Rectal smooth muscle tissue (tissue), 1 donor: ENCODE measurements around the gene MLXIPL.
A peak's percentile ranks its signal among the peaks of the same experiment; 100 is the strongest.
"Not testable (repeated sequence)": the region's sequence is repeated elsewhere in the genome, so short reads cannot be mapped to it uniquely, and the experiment has no call there.

Experiments
- H3K27ac ChIP-seq: one replicate; pipeline ENCODE4 v1.7.0; 2013; ENCODE audit warnings: low read depth, low read length, inconsistent platforms
- H3K27me3 ChIP-seq: one replicate; pipeline ENCODE4 v1.7.0; 2013; ENCODE audit warnings: low read length; ENCODE audit not compliant: control insufficient read depth, insufficient read depth
- H3K36me3 ChIP-seq: one replicate; pipeline ENCODE4 v1.7.0; 2013; ENCODE audit warnings: low read length; ENCODE audit not compliant: control insufficient read depth, insufficient read depth
- H3K4me1 ChIP-seq: one replicate; pipeline ENCODE4 v1.7.0; 2013; ENCODE audit warnings: low read length; ENCODE audit not compliant: control insufficient read depth, insufficient read depth
- H3K4me3 ChIP-seq: one replicate; pipeline ENCODE4 v1.7.0; 2013; ENCODE audit warnings: low read length
- H3K9ac ChIP-seq: one replicate; pipeline ENCODE4 v1.7.0; 2013; ENCODE audit warnings: low read length

The MLXIPL gene

DNA sequence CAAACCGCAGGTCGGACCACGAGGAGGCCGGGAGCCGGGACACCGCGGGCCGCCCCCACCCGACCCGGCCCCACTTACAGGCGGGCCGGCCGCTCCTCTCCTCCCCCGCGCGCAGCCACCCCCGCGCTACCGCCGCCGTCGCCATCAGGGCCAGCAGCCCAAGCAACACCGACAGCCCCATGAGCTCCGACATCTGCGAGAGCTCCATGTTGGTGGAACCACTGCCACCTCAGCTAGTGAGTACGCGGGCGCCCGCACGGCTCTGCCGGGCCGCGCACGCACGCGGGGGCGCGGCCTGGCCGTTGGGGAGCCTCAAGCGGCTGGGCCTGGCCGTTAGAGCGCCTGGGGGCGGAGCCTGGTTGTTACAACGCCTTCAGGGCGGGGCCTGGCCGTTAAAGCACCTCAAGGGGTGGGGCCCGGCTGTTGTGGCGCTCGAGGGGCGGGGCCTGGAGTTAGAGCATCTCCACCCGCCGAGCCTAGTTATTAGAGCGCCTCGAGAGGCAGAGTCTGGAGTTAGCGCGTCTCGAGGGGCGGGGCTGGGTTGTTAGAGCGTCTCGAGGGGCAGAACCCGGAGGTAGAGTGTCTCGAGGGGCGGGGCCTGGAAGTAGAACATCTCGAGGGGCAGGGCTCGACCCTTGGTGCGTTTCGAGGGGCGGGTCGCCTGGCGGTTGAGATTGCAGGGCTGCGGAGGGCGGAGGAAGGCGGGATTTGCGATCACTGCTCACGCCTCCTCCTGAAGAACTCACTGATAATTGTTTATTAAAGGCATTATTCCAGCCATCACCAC is 45.8 kb downstream of the MLXIPL start, which contains the start of gene TBL2:
TSS of gene TBL2 (minus strand) at position 238 of the 787 bp plus-strand sequence. CDS start at position 208, 30 bp downstream.
- Histone ChIP-seq H3K27ac (peak within 1 kb of the TSS; percentile 75), H3K9ac (peak within 1 kb of the TSS; percentile 90), H3K4me1 (peaks cover 3% of the 10 kb centered on the region)

DNA sequence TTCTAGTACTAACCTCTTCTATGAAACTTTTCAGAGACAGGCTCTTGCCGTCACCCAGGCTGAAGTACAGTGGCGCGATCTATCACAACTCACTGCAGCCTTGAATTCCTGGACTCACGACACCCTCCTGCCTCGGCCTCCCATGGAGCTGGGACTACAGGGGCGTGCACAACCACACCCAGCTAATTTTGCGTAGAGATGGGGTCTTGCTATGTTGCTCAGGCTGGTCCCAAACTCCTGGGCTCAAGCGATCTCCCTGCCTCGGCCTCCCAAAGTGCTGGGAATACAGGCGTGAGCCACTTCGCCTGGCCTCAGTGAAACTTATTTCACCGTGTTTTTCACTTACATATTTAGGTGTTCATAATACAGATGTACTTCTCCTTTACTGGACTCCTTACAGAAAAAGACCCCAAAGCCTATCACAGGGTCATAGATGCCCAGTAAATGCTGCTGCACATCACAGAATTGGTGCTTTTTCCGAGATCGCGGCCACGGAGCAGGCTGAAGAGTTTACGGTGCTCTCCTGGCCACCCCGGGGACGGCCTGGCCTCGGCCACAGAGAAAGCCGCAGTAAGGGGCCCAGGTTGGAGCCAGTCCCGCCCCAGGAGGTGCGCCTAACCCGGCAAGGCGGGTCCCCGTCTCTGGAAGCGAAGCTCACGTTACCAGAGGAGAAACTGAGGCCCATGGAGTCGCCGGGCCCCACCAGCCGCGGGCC is 46.5 kb downstream of the MLXIPL start:
- Histone ChIP-seq H3K27ac (peak overlapping the region; percentile 75), H3K4me3 (peak overlapping the region; percentile 88), H3K4me1 (peaks cover 3% of the 10 kb centered on the region), H3K27me3 (no peaks in the 10 kb centered on the region), H3K36me3 (peaks cover 19% of the 10 kb centered on the region), H3K9ac (peak overlapping the region; percentile 90)

More for the DNA sequence above, 45.8 kb downstream of the MLXIPL start, which contains the start of gene TBL2:
- peak within 1 kb of the TSS; percentile 88 for H3K4me3 ChIP-seq
- H3K36me3 ChIP-seq: peaks cover 11% of the 10 kb centered on the region
- H3K27me3 ChIP-seq: no peaks in the 10 kb centered on the region

GRCh38 chr7:73573791-73574190 is 50.5 kb downstream of the MLXIPL start:
- Histone ChIP-seq H3K27me3 (no peaks in the 10 kb centered on the region), H3K4me3 (no peak overlapping the region), H3K36me3 (peaks cover 41% of the 10 kb centered on the region), H3K4me1 (peaks cover 3% of the 10 kb centered on the region), H3K27ac (no peak overlapping the region), H3K9ac (no peak overlapping the region)

DNA sequence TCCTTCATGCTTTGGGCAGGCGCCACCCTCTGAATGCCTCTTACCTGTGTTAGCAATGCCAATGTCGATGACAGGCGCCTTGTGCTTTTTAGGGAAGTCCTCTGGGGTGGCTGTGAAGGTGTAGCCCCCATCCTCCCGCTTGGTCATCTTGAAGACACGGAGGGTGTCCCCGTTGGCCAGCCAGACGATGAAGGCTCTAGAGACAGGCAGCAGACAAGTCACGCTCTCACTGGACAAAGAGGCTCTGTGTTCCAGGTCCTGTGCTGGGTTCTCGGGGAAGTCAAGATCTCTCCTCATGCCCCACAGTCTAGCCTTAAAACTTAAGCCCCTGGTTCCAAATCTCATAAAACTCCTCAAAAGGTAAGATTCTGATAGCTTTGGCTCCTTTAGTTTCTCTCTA is 51.0 kb downstream of the MLXIPL start:
- H3K36me3 ChIP-seq: peaks cover 41% of the 10 kb centered on the region

GRCh38 chr7:73572767-73573186 is 51.5 kb downstream of the MLXIPL start:
- Histone ChIP-seq H3K4me1 (peaks cover 3% of the 10 kb centered on the region), H3K27me3 (no peaks in the 10 kb centered on the region), H3K36me3 (peaks cover 41% of the 10 kb centered on the region), H3K27ac (no peak overlapping the region), H3K9ac (no peak overlapping the region), H3K4me3 (no peak overlapping the region)

More for the DNA sequence above, 51.0 kb downstream of the MLXIPL start:
- H3K9ac ChIP-seq: no peak overlapping the region
- H3K27me3 ChIP-seq: no peaks in the 10 kb centered on the region
- no peak overlapping the region for H3K27ac ChIP-seq
- H3K4me3 ChIP-seq: no peak overlapping the region
- H3K4me1 ChIP-seq: peaks cover 3% of the 10 kb centered on the region

GRCh38 chr7:73570977-73571376 is 53.3 kb downstream of the MLXIPL start:
- H3K9ac ChIP-seq: no peak overlapping the region
- no peaks in the 10 kb centered on the region for H3K4me1 ChIP-seq
- H3K27me3 ChIP-seq: no peaks in the 10 kb centered on the region
- peaks cover 41% of the 10 kb centered on the region for H3K36me3 ChIP-seq
- no peak overlapping the region for H3K27ac ChIP-seq
- no peak overlapping the region for H3K4me3 ChIP-seq

- Histone ChIP-seq H3K4me1 (no peaks in the 10 kb centered on the region), H3K27ac (no peak overlapping the region), H3K4me3 (no peak overlapping the region), H3K27me3 (no peaks in the 10 kb centered on the region), H3K36me3 (peaks cover 41% of the 10 kb centered on the region), H3K9ac (no peak overlapping the region)
These were observed 53.8 kb downstream of the MLXIPL start for GRCh38 chr7:73570521-73570920.

DNA sequence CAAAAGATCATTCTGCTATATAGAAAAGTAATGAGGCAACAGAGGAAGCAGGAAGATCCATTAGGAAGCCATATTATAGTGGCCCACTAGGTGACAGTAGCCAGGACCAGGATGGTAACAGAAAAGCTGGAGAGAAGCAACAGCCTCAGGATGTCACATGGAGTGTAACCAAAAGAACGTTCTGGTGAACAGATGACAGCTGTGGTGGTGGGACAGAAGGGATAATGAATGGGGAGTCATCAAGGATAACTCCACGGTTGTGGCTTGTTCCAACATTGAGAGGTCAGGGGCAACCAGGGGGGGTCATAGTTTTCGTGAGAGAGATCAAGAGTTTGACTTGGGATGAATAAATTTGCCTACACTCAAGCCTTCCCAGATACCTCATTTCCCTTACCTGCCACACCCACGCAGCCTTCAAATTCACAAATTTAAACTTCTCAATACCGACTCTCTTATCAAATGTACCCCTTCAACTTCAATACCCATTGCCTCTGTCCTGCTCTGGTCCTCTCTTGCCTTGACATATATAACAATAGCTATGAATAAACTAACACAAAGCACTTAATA is 55.2 kb downstream of the MLXIPL start:
- H3K27me3 ChIP-seq: no peaks in the 10 kb centered on the region
- no peak overlapping the region for H3K27ac ChIP-seq
- H3K9ac ChIP-seq: no peak overlapping the region
- no peak overlapping the region for H3K4me3 ChIP-seq
- no peaks in the 10 kb centered on the region for H3K4me1 ChIP-seq
- H3K36me3 ChIP-seq: peaks cover 35% of the 10 kb centered on the region

GRCh38 chr7:73567846-73568685 is 56.3 kb downstream of the MLXIPL start:
- no peak overlapping the region for H3K27ac ChIP-seq
- H3K9ac ChIP-seq: no peak overlapping the region
- H3K36me3 ChIP-seq: peaks cover 25% of the 10 kb centered on the region
- no peaks in the 10 kb centered on the region for H3K4me1 ChIP-seq
- H3K4me3 ChIP-seq: no peak overlapping the region
- no peaks in the 10 kb centered on the region for H3K27me3 ChIP-seq

- H3K4me3 ChIP-seq: no peak overlapping the region
- H3K36me3 ChIP-seq: peaks cover 17% of the 10 kb centered on the region
- no peak overlapping the region for H3K9ac ChIP-seq
- no peak overlapping the region for H3K27ac ChIP-seq
- H3K4me1 ChIP-seq: no peaks in the 10 kb centered on the region
- H3K27me3 ChIP-seq: no peaks in the 10 kb centered on the region
These were observed 57.2 kb downstream of the MLXIPL start for GRCh38 chr7:73567140-73567539.

- peaks cover 17% of the 10 kb centered on the region for H3K36me3 ChIP-seq
- H3K4me1 ChIP-seq, H3K27ac ChIP-seq, H3K27me3 ChIP-seq: not testable (repeated sequence)
- peak overlapping the region; percentile 64 for H3K4me3 ChIP-seq
- peak overlapping the region; percentile 4 for H3K9ac ChIP-seq
These were observed 57.9 kb downstream of the MLXIPL start for GRCh38 chr7:73566431-73566830.
